ENCODE results near the gene TEX54. TPM values are rescaled to one million over a fixed set of nuclear protein-coding genes. Genes with fewer than 3 reads are reported as not detected.
"Not testable (repeated sequence)": the region's sequence is repeated elsewhere in the genome, so short reads cannot be mapped to it uniquely, and the experiment has no call there.

Gene TEX54
- total RNA-seq, 8 experiments from 2014 or later = 1.3 to 5.7 (median 2.1) TPM; not detected in 2

DNA sequence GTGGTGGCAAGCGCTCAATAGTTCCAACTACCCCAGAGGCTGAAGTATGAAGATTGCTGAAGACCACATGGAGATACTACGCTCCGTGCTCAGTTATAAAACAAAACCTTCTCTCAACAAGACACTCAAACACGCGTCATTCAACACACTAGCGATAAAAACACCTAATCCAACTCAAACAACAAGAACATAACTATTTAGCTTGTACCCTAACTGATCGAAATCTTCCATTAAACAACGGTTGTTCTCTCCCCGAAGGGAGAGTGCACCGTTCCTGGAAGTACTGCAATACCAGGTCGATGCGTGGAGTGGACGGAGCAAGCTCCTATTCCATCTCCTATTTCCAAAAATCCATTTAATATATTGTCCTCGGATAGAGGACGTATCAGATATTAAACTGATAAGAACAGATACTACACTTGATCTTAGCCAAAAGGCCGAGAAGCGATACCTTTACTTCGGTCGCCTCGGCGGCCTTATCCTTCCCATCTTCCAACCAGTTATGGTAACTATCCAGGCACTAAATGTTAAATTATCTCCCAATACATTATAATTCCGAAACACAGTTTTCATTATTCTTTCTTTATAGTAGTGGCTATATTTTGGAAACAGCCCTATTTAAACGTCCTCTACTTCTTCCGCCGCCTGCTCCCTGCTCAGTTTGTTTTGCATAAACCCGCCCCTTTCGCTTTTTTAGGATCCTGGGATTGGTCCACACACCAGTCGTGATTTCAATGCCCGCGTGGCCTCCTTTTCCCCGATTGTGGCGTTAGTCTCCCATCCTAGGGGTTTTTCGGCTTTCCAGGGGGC, 8.9 kb upstream of the TEX54 start:
- Histone ChIP-seq H3K27ac (peak overlapping the region; percentile 98 to 99), H3K4me1 (replicated peaks in 1 of 2) (peaks cover 13 to 19% of the 10 kb centered on the region in 2 donors), H3K4me3 (peak overlapping the region; percentile 29 to 98 (median 85))
- WGBS, 10 experiments = 0 to 2% (median 0%) methylated on average over 2 to 31 of the region's 33 CpGs; no CpG with 5 or more reads in 2 of the 10 experiments
- in situ Hi-C loops (cut with MboI; ENCODE audit: low pct_unique_long_range_greater_than_20kb in 2 of 9, low sequenced_read_pairs in 9 of 9, unreplicated experiment in 9 of 9) = loop anchor here in 1 of 9 experiments (25.0 kb wide), 1 partner anchor 454 kb away; no protein-coding TSS in a partner anchor
- peak; percentile 64 to 82 (median 78) for ATAC-seq (replicated peaks in 6 of 8)

DNA sequence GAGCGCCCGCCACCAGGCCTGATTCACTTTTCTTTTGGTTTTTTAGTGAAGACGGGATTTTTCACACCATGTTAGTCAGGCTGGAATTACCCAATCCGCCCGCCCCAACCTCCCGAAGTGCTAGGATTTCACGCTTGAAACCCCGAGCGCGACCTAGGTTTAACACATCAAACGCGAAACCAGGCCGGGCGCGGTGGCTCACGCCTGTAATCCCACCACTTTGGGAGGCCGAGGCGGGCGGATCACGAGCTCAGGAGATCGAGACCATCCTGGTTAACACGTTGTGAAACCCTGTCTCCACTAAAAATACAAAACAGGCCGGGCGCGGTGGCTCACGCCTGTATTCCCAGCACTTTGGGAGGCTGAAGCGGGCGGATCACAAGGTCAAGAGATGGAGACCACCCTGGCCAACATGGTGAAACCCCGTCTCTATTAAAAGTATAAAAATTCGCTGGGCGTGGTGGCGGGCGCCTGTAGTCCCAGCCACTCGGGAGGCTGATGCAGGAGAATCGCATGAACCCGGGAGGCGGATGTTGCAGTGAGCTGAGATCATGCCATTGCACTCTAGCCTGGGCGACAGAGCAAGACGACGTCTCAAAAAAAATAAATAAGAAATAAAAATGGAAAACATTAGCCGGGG, 8.2 kb upstream of the TEX54 start:
- ATAC-seq (replicated peaks in 6 of 8) = peak in 7 of 8 experiments; percentile 3 to 32 (median 17)
- in situ Hi-C loops (cut with MboI; ENCODE audit: low pct_unique_long_range_greater_than_20kb in 2 of 9, low sequenced_read_pairs in 9 of 9, unreplicated experiment in 9 of 9) = loop anchor here in 1 of 9 experiments (25.0 kb wide), 1 partner anchor 454 kb away; no protein-coding TSS in a partner anchor
- WGBS, 10 experiments = 0 to 37% (median 3%) methylated on average over 5 to 25 of the region's 41 CpGs; no CpG with 5 or more reads in 1 of the 10 experiments
- Histone ChIP-seq H3K4me3 (peak overlapping the region; percentile 60 to 98 (median 85)), H3K4me1 (replicated peaks in 1 of 2) (peaks cover 13 to 19% of the 10 kb centered on the region in 2 donors), H3K27ac (peak overlapping the region; percentile 85 to 98)

DNA sequence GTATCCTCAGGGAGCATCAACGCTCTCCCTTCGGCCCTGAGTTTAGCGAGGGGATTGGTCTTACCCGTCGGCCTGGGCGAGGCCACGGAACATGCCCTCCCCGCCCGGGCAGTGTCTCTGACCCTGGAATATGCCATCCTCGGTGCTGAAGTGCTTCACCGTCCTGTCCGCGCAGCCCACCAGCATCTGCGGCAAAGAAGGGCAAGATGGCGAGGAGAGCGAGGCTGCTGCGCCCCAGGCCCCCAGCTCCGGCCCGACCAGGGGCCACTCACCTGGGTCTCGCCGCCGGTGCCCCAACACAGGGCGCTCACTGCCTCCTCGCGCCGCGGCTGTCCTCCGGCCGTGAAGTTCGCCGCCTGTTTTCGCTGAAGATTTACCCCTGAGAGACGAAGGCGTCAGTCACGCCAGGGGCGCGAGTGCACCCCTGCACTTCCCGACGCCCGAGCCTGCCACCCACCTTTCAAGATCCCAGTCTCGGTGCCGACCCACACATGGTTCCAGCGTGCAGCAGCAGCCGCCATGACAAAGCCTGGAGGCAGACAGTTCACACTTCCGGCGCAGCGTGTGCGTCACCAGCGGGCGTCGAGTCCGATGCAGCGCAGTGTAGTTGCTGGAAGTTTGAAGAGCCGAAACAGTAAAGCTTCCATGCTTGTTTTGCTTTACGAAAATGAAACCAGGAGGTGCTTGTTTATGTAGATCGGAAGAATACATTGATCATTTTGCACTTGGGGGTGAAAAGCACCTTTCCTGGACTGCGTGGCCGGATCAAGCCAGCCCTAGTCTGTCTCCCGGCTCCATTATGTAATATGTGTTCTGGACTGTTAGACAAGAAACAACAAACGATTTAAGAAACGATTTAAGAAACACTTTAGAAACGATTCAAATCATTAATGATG, 6.7 kb upstream of the TEX54 start, which contains the start of gene WDR74:
Gene WDR74, minus strand, starts transcription at position 541 of the 896 bp plus-strand sequence. Its CDS starts 20 bp downstream, at position 521.
- in situ Hi-C loops (cut with MboI; ENCODE audit: low pct_unique_long_range_greater_than_20kb in 2 of 9, low sequenced_read_pairs in 9 of 9, unreplicated experiment in 9 of 9) = loop anchor here in 1 of 9 experiments (25.0 kb wide), 1 partner anchor 452 kb away; no protein-coding TSS in a partner anchor
- WGBS, 10 experiments = 0 to 2% (median 0%) methylated on average over 5 to 27 of the region's 62 CpGs
- Histone ChIP-seq H3K4me3 (peak within 1 kb of the TSS; percentile 60 to 98 (median 85)), H3K4me1 (replicated peaks in 1 of 2) (peaks cover 13 to 19% of the 10 kb centered on the region in 2 donors), H3K27ac (peak within 1 kb of the TSS; percentile 85 to 98)
- peak; percentile 27 to 40 (median 34) for ATAC-seq (replicated peaks in 6 of 8)

DNA sequence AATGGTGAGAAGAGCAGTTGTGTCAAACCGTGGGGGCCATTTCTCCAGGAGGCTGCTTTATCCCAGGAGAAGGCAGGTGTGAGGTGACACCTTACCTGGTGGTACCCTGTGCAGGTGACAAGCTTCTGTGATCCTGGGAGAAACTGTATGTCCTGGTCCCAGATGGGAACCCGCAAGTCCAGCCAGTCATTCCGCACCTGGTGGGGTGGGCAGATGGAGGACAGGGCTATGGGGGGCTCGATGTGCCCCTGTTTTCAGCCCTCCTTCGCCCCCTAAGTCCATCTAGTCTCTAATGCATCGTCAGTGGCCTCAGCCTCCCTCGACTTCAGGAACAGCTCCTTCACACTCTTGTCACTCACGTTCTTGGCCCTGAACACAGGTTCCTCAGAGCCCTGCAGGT, 2.7 kb upstream of the TEX54 start:
- no peak overlapping the region for H3K27ac ChIP-seq
- ATAC-seq (replicated peaks in 6 of 8) = no peak
- in situ Hi-C loops (cut with MboI; ENCODE audit: low pct_unique_long_range_greater_than_20kb in 2 of 9, low sequenced_read_pairs in 9 of 9, unreplicated experiment in 9 of 9) = loop anchor here in 1 of 9 experiments (25.0 kb wide), 1 partner anchor 448 kb away; no protein-coding TSS in a partner anchor
- H3K4me1 ChIP-seq (replicated peaks in 1 of 2) = peaks cover 10 to 19% of the 10 kb centered on the region in 2 donors
- WGBS, 10 experiments = 82 to 100% (median 86%) methylated on average over 1 to 7 of the region's 8 CpGs; no CpG with 5 or more reads in 5 of the 10 experiments
- H3K4me3 ChIP-seq = no peak overlapping the region

DNA sequence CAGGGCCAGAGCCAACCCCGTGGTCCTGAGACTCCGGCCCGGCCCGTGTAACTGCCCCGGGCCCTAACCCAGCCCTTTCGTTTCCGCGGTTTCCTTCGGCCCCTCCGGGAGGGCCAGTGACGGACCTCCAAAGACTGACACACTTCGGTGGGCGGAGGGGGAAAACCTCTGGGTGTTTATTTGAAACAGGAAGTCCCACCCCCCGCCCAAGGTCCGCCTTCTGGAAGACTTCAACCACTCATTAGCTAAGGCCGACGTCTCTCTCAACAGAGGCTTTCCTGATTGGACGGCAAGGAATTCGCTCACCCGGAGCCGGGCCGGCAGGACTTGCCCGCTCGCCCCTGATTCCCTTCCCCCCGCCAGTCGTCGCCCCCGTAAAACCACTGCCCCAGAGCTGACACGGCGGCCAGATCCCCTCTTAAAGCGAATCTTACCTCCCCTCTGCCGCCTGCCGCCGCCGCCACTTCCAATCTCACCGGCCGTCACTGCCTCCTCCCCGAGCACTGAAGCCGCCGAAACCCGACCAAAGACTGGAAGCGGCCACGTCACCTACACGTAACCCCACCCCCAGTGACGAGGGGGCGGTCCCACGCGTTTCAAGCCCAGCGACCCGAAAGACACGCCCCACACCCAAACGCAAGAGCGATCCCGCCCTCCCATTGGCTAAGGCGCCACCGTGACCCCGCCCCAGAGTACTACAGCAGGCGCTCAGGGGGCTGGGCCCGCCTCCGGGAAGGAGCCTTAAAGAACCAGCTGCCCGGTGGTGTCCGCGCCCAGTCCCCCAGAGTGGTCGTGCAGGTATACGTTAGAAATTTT, 913 bp downstream of the TEX54 start, which contains the start of gene STX5:
Gene STX5, minus strand, starts transcription at position 532 of the 816 bp plus-strand sequence. CDS start 808 bp downstream, outside the sequence.
- in situ Hi-C loops (cut with MboI; ENCODE audit: low pct_unique_long_range_greater_than_20kb in 2 of 9, low sequenced_read_pairs in 9 of 9, unreplicated experiment in 9 of 9) = loop anchor here in 1 of 9 experiments (25.0 kb wide), 1 partner anchor 444 kb away; no protein-coding TSS in a partner anchor
- H3K4me1 ChIP-seq (replicated peaks in 1 of 2) = peaks cover 6 to 20% of the 10 kb centered on the region in 2 donors
- peak within 1 kb of the TSS; percentile 98 to 99 for H3K27ac ChIP-seq
- peak; percentile 75 to 91 (median 88) for ATAC-seq (replicated peaks in 6 of 8)
- H3K4me3 ChIP-seq = peak within 1 kb of the TSS; percentile 74 to 96 (median 84)
- 0% methylated on average over 1 to 5 of the region's 65 CpGs; no CpG with 5 or more reads in 5 of the 10 experiments for WGBS, 10 experiments

DNA sequence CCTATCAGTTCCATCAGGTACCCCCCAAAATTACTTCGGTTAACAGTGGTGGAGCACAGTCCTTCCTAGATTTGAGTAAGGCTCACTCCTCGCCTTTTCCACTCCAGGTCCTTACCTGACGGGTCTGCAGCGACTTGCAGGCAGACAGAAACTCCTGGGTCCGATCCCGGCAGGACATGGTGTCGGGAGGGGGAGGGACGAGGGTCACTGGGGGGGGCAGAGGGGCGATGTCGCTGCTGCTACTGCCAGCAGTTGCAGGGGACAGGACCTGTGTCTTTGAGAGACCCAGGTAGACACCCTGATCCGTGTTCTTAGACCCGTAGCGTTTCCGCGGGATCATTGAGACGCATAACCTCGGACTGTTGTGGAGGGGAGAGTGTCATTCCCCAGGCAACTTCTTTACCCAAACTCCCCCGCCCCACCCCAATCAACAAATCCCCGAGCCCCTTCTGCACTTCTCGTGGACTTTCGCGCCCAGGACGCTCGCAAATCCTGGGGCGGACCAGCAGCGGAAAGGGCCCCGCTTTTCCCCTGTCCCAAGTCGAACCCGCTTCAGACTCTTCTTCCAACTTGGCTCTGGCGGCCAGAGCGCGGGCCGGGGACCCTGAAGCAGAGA, 1.6 kb downstream of the TEX54 start:
- H3K4me3 ChIP-seq = peak overlapping the region; percentile 74 to 96 (median 84)
- 0 to 10% (median 0%) methylated on average over 1 to 17 of the region's 33 CpGs; no CpG with 5 or more reads in 3 of the 10 experiments for WGBS, 10 experiments
- peaks cover 6 to 20% of the 10 kb centered on the region in 2 donors for H3K4me1 ChIP-seq (replicated peaks in 1 of 2)
- ATAC-seq (replicated peaks in 6 of 8) = peak in 4 of 8 experiments; percentile 5 to 22 (median 15)
- H3K27ac ChIP-seq = peak overlapping the region; percentile 98 to 99
- in situ Hi-C loops (cut with MboI; ENCODE audit: low pct_unique_long_range_greater_than_20kb in 2 of 9, low sequenced_read_pairs in 9 of 9, unreplicated experiment in 9 of 9) = loop anchor here in 1 of 9 experiments (25.0 kb wide), 1 partner anchor 444 kb away; no protein-coding TSS in a partner anchor

DNA sequence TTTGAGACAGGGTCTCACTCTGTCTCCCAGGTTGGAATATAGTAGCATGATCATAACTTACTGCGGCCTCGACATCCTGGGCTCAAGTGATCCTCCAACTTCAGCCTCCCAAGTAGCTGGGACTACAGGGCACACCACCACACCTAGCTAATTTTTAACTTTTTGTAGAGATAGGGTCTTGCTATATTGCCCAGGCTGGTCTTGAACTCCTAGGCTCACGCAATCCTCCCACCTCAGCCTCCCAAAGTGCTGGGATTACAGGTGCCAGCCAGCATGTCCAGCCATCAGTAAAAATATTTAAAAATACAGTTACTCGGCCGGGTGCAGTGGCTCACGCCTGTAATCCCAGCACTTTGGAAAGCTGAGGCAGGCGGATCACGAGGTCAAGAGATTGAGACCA, 4.5 kb downstream of the TEX54 start:
- not testable (repeated sequence) for ATAC-seq (replicated peaks in 6 of 8); H3K27ac ChIP-seq; H3K4me3 ChIP-seq
- whole genome bisulfite sequencing, 10 experiments = 78 to 100% (median 96%) methylated on average over 1 to 8 of the region's 8 CpGs; no CpG with 5 or more reads in 3 of the 10 experiments
- in situ Hi-C loops (cut with MboI; ENCODE audit: low pct_unique_long_range_greater_than_20kb in 2 of 9, low sequenced_read_pairs in 9 of 9, unreplicated experiment in 9 of 9) = loop anchor here in 1 of 9 experiments (25.0 kb wide), 1 partner anchor 441 kb away; no protein-coding TSS in a partner anchor
- peaks cover 5 to 14% of the 10 kb centered on the region in 2 donors for H3K4me1 ChIP-seq (replicated peaks in 1 of 2)

DNA sequence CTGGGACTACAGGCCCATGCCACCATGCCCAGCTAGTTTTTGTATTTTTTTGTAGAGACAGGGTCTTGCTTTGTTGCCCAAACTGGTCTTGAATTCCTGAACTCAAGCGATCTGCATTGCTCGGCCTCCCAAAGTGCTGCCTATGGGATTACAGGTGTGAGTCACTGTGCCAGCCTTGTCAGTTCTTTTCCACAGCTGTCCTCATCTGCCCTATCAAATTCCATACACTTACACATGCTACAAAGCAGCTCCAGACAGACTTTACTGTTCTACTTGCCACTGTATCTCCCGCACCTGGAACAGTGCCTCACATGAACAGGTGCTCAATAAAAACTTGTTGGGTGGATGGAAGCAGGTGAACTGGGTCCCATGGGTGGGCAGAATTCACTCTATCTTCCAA, 9.0 kb downstream of the TEX54 start:
- ATAC-seq (replicated peaks in 6 of 8) = no peak
- Histone ChIP-seq H3K4me1 (replicated peaks in 1 of 2) (no peaks in the 10 kb centered on the region), H3K4me3 (no peak overlapping the region), H3K27ac (no peak overlapping the region)
- 96 to 100% (median 100%) methylated on average over 2 to 3 of the region's 3 CpGs; no CpG with 5 or more reads in 7 of the 10 experiments for WGBS, 10 experiments
- in situ Hi-C loops (cut with MboI; ENCODE audit: low pct_unique_long_range_greater_than_20kb in 2 of 9, low sequenced_read_pairs in 9 of 9, unreplicated experiment in 9 of 9) = no loop called here

DNA sequence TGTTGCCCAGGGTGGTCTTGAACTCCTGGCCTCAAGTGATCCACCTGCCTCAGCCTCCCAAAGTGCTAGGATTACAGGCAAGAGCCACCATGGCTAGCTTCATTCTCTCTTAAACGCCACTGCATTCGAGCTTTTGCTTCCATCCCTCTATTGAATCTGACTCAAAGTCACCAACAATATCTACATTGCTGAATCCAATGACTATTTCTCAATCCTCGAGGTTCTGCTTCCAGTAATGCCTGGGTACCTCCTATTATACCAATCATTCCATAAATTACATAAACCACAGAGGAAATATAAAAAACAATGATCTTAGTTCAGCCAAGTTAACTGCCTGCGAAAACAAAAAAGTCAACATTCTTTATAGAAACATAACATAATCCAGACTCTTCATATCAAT, 15.5 kb downstream of the TEX54 start:
- ATAC-seq (replicated peaks in 6 of 8) = no peak

DNA sequence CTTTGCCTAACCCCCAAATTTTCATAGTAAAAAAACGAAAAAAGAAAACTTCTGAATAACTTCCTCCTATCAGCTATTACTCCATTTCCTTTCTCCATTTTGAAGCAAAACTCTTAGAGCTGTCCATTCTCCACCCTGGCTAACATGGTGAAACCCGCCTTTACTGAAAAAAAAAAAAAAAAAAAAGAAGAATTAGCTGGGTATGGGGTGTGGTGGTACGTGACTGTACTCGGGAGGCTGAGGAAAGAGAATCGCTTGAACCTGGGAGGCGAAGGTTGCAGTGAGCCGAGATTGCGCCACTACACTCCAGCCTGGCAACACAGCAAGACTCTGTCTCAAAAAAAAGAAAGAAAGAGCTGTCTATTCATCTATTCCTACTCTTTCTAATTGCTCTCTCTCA, 16.1 kb downstream of the TEX54 start:
- Histone ChIP-seq H3K4me3 (no peak overlapping the region), H3K4me1 (replicated peaks in 1 of 2) (no peaks in the 10 kb centered on the region), H3K27ac (no peak overlapping the region)
- ATAC-seq (replicated peaks in 6 of 8) = no peak
- in situ Hi-C loops (cut with MboI; ENCODE audit: low pct_unique_long_range_greater_than_20kb in 2 of 9, low sequenced_read_pairs in 9 of 9, unreplicated experiment in 9 of 9) = no loop called here
- 72 to 100% (median 90%) methylated on average over 1 to 8 of the region's 8 CpGs for WGBS, 10 experiments

More for the DNA sequence above, 15.5 kb downstream of the TEX54 start:
- Histone ChIP-seq H3K4me3 (no peak overlapping the region), H3K27ac (no peak overlapping the region), H3K4me1 (replicated peaks in 1 of 2) (no peaks in the 10 kb centered on the region)
- in situ Hi-C loops (cut with MboI; ENCODE audit: low pct_unique_long_range_greater_than_20kb in 2 of 9, low sequenced_read_pairs in 9 of 9, unreplicated experiment in 9 of 9) = no loop called here
- 80 to 100% (median 98%) methylated on average over 1 to 4 of the region's 4 CpGs; no CpG with 5 or more reads in 2 of the 10 experiments for WGBS, 10 experiments

DNA sequence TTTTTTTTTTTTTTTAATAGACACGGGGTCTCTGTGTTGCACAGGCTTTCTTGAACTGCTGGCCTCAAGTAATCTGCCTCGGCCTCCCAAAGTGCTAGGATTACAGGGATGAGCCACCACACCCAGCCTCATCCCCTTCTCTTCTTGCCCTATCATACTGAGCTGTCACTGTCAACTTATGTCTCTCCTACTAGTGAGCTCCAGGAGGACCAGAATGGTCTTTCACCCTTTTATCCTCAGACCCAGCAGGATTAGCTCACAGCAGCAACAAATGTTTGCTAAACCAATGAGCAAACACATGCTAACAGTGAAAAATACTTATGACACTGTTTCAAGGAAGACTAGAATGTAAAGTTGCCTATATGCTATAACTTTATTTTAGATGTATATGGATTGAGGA, 21.0 kb downstream of the TEX54 start:
- 40 to 95% (median 88%) methylated on average over 1 to 2 of the region's 2 CpGs; no CpG with 5 or more reads in 4 of the 10 experiments for WGBS, 10 experiments
- in situ Hi-C loops (cut with MboI; ENCODE audit: low pct_unique_long_range_greater_than_20kb in 2 of 9, low sequenced_read_pairs in 9 of 9, unreplicated experiment in 9 of 9) = no loop called here
- peaks cover 0 to under 1% of the 10 kb centered on the region in 2 donors for H3K4me1 ChIP-seq (replicated peaks in 1 of 2)
- no peak overlapping the region for H3K27ac ChIP-seq
- no peak for ATAC-seq (replicated peaks in 6 of 8)
- H3K4me3 ChIP-seq = no peak overlapping the region

All from motor neuron (in vitro differentiated cells).